Upper lobe of right lung (tissue), 1 donor: ENCODE measurements around the gene CDYL. TPM values are rescaled to one million over a fixed set of nuclear protein-coding genes. Genes with fewer than 3 reads are reported as not detected.

Experiments
- ATAC-seq: fragments of 200-7000 bp; cut with Tn5 transposase; one replicate; pipeline ENCODE4 v1.9.1; 2020; ENCODE audit warnings: mild to moderate bottlenecking, moderate library complexity
- DNase-seq: peaks from one replicate; pipeline ENCODE4 v3.0.0-alpha.2; 2020
- H3K27ac ChIP-seq: fragments of 200-600 bp; one replicate; pipeline ENCODE4 v1.8.0; 2022
- H3K27me3 ChIP-seq: fragments of 200-600 bp; one replicate; pipeline ENCODE4 v1.8.0; 2022; ENCODE audit warnings: mild to moderate bottlenecking
- H3K36me3 ChIP-seq: fragments of 200-600 bp; one replicate; pipeline ENCODE4 v1.8.0; 2022
- H3K4me1 ChIP-seq: fragments of 200-600 bp; one replicate; pipeline ENCODE4 v1.8.0; 2022
- H3K4me3 ChIP-seq: fragments of 200-600 bp; one replicate; pipeline ENCODE4 v1.8.0; 2022; ENCODE audit warnings: mild to moderate bottlenecking
- H3K9me3 ChIP-seq: fragments of 200-600 bp; one replicate; pipeline ENCODE4 v1.8.0; 2022
- intact Hi-C: fragments of 100-400 bp; cut with DNase I; formaldehyde crosslinking; loops from one replicate; pipeline ENCODE4 v1.11.0; 2022
- total RNA-seq: library from RNA; stranded (reverse); fragmentation: NEBNext Ultra II Directional; extraction: Animal tissue kit (Norgen Biotek cat#: 25700); gene quantifications from one replicate; pipeline ENCODE4 v1.2.1, GENCODE V29; 2021
- TF ChIP-seq, protein P1 (sequence below): fragments of 200-600 bp; IDR thresholded peaks from one replicate; pipeline ENCODE4 v1.8.0; 2022; ENCODE audit warnings: antibody characterized with exemption
- donor health status: DM: no; HTN: yes; CAD: no; lungs with severe emphysema.

Gene CDYL
- total RNA-seq, 1 donor from 2014 or later = 40.8 TPM

DNA sequence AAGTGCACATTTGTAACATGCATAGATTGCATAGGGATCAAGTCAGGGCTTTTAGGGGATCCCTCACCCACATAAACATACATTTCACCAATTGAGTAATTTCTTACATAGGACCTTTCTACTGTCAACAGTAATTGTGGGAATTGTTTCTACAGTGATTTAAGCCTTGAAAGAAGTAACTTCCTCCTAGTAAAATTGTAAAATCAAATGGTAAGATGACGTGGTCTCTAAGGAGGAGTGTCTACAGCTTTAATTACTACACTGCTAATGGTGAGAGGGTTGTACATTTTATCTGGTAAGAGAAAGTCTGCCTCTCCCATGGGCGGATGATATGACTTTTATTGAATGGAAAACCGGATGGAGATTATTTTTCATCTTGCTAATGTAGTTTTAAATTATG lies 129.6 kb downstream of the CDYL start:
- ATAC-seq (no peak), DNase-seq (no peak)
- Histone ChIP-seq H3K36me3 (no peaks in the 10 kb centered on the region), H3K4me3 (no peak overlapping the region), H3K27me3 (no peaks in the 10 kb centered on the region), H3K4me1 (peaks cover 13% of the 10 kb centered on the region), H3K9me3 (no peaks in the 10 kb centered on the region), H3K27ac (no peak overlapping the region)
- TF ChIP-seq, protein P1, sequence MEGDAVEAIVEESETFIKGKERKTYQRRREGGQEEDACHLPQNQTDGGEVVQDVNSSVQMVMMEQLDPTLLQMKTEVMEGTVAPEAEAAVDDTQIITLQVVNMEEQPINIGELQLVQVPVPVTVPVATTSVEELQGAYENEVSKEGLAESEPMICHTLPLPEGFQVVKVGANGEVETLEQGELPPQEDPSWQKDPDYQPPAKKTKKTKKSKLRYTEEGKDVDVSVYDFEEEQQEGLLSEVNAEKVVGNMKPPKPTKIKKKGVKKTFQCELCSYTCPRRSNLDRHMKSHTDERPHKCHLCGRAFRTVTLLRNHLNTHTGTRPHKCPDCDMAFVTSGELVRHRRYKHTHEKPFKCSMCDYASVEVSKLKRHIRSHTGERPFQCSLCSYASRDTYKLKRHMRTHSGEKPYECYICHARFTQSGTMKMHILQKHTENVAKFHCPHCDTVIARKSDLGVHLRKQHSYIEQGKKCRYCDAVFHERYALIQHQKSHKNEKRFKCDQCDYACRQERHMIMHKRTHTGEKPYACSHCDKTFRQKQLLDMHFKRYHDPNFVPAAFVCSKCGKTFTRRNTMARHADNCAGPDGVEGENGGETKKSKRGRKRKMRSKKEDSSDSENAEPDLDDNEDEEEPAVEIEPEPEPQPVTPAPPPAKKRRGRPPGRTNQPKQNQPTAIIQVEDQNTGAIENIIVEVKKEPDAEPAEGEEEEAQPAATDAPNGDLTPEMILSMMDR = no peak
- intact Hi-C loops = no loop called here

DNA sequence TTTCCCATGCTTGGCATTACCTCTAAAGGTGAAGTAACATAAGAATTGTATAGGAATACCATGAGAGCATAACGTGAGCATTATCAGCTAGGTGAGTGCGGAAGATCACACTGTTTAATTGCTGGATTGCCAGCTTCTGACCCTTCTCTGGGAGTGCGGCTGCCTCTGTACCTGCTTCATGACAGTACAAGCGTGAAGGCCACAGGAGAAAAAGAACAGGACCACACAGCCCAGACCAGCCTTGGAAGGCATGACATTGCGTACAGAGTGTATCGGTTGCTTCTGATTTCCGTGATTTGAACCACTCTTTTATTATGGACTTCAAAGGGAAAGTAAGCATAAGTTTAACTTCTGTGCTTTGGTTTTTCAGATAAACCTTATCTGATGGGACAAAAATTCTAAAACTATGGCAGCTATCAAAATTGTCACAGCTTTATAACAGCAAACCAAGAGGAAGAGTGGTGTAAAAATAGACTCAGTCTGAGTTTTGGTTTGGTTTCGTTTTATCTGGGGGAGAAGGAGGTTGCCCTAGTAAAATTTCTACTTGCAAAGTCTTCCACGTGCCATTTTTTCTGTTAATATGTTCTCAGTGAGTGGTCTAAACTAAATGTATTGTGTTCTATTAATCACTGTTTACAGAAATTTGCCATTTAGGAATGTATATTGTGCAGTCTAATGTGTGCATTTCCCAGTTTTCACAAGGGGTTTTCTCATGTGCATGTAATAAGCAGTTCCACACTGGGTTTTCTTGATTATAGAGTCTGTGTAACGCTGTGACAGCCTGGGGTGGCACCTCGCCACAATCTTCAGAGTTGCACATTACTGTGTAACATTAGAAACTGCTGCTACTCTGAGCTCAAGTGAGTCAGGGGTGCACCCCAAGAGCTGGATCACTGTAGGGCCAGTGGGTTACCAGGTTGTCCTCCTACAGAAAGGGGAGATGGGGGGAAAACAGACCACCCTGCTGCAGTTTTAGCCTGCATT lies 130.4 kb downstream of the CDYL start:
- H3K9me3 ChIP-seq = no peaks in the 10 kb centered on the region
- intact Hi-C loops = no loop called here
- H3K27me3 ChIP-seq = no peaks in the 10 kb centered on the region
- no peak for ATAC-seq
- peak overlapping the region; percentile 18 for H3K4me3 ChIP-seq
- no peaks in the 10 kb centered on the region for H3K36me3 ChIP-seq
- peaks cover 13% of the 10 kb centered on the region for H3K4me1 ChIP-seq
- no peak for DNase-seq
- TF ChIP-seq, protein P1 = no peak
- no peak overlapping the region for H3K27ac ChIP-seq

DNA sequence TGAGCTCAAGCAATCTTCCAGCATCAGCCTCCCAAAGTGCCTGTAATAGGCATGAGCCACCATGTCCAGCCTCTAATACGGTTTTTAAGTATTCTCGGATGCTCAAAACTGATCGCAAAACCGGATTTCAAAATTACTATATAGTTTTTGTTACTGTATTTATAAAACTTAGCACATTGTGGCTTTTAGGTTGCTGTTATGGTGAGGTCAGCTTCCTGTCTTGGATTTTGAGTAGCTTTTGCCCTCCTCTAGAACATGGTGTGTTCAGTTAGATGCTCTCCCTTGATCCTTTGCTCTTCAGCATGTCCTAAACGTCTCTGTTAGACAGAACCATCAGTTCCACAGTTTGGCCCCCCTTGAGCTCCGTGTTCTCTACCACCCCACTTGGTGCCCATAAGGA lies 131.4 kb downstream of the CDYL start:
- no peak overlapping the region for H3K4me3 ChIP-seq
- ATAC-seq (no peak), DNase-seq (no peak)
- TF ChIP-seq, protein P1 = no peak
- H3K4me1 ChIP-seq = peaks cover 13% of the 10 kb centered on the region
- intact Hi-C loops = no loop called here
- no peak overlapping the region for H3K27ac ChIP-seq
- no peaks in the 10 kb centered on the region for H3K9me3 ChIP-seq
- no peaks in the 10 kb centered on the region for H3K27me3 ChIP-seq
- H3K36me3 ChIP-seq = no peaks in the 10 kb centered on the region

DNA sequence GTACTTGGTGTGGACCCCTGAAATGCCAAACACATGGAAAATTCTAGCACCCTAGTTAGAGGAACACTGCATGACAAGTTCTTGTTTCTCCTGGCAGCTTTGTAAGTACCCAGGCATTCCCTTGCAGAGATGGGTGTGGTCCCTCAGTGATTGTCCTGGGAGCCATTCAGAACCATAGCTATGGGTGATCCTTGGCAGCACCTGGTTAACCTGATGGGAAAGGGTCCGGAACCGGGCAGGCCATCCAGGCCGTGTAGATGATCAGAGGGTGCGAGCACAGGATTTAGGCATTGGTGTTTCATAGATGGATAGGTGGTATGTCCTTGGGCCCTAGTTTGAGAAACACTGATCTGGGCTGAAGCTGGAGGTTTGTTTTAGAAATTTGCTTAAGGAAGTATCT lies 131.9 kb downstream of the CDYL start:
- no peaks in the 10 kb centered on the region for H3K27me3 ChIP-seq
- intact Hi-C loops = no loop called here
- TF ChIP-seq, protein P1 = no peak
- ATAC-seq = no peak
- no peak for DNase-seq
- H3K36me3 ChIP-seq = no peaks in the 10 kb centered on the region
- H3K4me1 ChIP-seq = peaks cover 13% of the 10 kb centered on the region
- H3K27ac ChIP-seq = no peak overlapping the region
- H3K4me3 ChIP-seq = no peak overlapping the region
- H3K9me3 ChIP-seq = no peaks in the 10 kb centered on the region

DNA sequence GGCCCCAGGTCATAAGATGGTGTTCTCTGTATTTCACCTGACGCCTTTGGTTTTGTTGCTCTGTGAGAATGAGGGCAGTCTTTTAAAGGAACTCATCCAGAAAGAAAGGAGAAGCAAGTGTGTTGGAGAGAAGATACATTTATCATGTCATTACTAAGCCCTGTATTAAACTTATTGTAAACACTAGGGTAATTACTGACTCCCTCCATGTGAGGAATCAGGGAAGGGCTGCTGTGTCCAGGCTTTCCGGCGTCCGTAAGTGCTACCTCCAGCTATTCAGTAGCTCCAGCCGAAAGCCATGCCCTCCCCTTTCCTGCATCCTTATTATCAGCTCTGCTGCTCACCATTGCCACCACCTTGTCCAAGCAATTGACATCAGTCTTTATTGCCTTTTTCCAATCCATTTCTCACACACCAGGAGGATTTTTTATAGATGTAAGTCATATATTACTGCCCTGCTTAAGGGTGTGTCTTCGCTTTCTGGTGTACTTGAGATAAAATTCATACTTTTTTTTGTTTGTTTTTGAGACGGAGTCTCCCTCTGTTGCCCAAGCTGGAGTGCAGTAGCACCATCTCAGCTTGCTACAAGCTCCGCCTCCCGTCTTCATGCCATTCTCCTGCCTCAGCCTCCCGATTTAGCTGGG lies 133.0 kb downstream of the CDYL start:
- no peaks in the 10 kb centered on the region for H3K27me3 ChIP-seq
- peaks cover 15% of the 10 kb centered on the region for H3K4me1 ChIP-seq
- DNase-seq = no peak
- intact Hi-C loops = no loop called here
- no peaks in the 10 kb centered on the region for H3K36me3 ChIP-seq
- no peak for ATAC-seq
- H3K4me3 ChIP-seq = no peak overlapping the region
- H3K27ac ChIP-seq = no peak overlapping the region
- H3K9me3 ChIP-seq = no peaks in the 10 kb centered on the region
- TF ChIP-seq, protein P1 = no peak
